Measurements from ENCODE around the gene MAP3K14. TPM values are rescaled to one million over a fixed set of nuclear protein-coding genes. Genes with fewer than 3 reads are reported as not detected.

MAP3K14 gene
- total RNA-seq, 1 experiment from 2014 or later, result 16.4 TPM

DNA sequence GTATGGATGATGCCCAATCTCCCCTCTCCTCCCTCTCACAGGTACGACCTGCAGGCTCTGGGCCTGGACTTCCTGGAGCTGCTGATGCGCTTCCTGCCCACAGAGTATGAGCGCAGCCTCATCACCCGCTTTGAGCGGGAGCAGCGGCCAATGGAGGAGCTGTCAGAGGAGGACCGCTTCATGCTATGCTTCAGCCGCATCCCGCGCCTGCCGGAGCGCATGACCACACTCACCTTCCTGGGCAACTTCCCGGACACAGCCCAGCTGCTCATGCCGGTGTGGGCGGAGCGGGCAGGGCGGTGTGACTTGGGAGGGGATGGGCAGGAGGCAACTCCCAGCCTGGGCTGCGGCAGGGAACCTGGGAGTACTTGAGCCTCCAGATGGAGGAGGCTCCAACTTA, 73.1 kb downstream of the MAP3K14 start:
- no peaks in the 10 kb centered on the region for H3K27me3 ChIP-seq (ENCODE audit: insufficient read depth, low read length)
- H3K4me1 ChIP-seq (ENCODE audit: control insufficient read depth in 1 of 2, insufficient read depth in 2 of 2, low read length in 2 of 2), result peaks cover 9 to 14% of the 10 kb centered on the region in 2 experiments; a peak in 3 of 4 replicates
- DNase-seq (ENCODE audit: low read depth, low spot score) (no peak), ATAC-seq (no peak)
- H2AFZ ChIP-seq (ENCODE audit: low read depth, low read length, poor library complexity, severe bottlenecking), result no peak overlapping the region
- peaks cover 5% of the 10 kb centered on the region; the same call in 1 of the 2 replicates for H3K79me2 ChIP-seq (ENCODE audit: insufficient read depth, low read length)
- no peaks in the 10 kb centered on the region for H4K20me1 ChIP-seq (ENCODE audit: insufficient read depth)
- intact Hi-C loops (cut with micrococcal nuclease), result no loop called here
- ChIA-PET POLR2A (no interaction called here), RAD21 (ENCODE audit: low non-redundant PET in 1 of 2, low total read pairs in 2 of 2, uncharacterized antibody in 2 of 2, unreplicated experiment in 2 of 2) (no interaction called here), CTCF (no interaction called here)
- no TSS peak for BruUV-seq (replicated peaks)
- no peak overlapping the region for H3K27ac ChIP-seq (ENCODE audit: low read depth, low read length)
- TF ChIP-seq, protein P1, sequence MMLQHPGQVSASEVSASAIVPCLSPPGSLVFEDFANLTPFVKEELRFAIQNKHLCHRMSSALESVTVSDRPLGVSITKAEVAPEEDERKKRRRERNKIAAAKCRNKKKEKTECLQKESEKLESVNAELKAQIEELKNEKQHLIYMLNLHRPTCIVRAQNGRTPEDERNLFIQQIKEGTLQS (IDR thresholded peaks at IDR 0.05), result no peak
- no peak for TF ChIP-seq SRF (IDR thresholded peaks at IDR 0.05; ENCODE audit: low read depth)
- H3K4me3 ChIP-seq (replicated peaks in 1 of 2; ENCODE audit: low read depth in 1 of 2, low read length in 2 of 2), result no peak overlapping the region
- no peaks in the 10 kb centered on the region for H3K9me3 ChIP-seq (ENCODE audit: control insufficient read depth in 1 of 2, insufficient read depth in 1 of 2, low read depth in 1 of 2, low read length in 2 of 2)
- no peaks in the 10 kb centered on the region for H3K36me3 ChIP-seq (ENCODE audit: control insufficient read depth in 1 of 2, insufficient read depth in 2 of 2, low read length in 2 of 2)
- H3K9ac ChIP-seq (ENCODE audit: low read length), result no peak overlapping the region
- no peak overlapping the region for H3K4me2 ChIP-seq (ENCODE audit: low read length)
- no peaks in the 10 kb centered on the region for H3K9me2 ChIP-seq (ENCODE audit: insufficient read depth)

- H3K9ac ChIP-seq (ENCODE audit: low read length), result no peak overlapping the region
- H3K79me2 ChIP-seq (ENCODE audit: insufficient read depth, low read length), result no peaks in the 10 kb centered on the region
- ChIA-PET RAD21 (ENCODE audit: low non-redundant PET in 1 of 2, low total read pairs in 2 of 2, uncharacterized antibody in 2 of 2, unreplicated experiment in 2 of 2) (no interaction called here), POLR2A (no interaction called here), CTCF (interaction anchor here (1.4 kb wide), 1 partner anchor 10 kb away, joined by 3 read pairs; no protein-coding TSS in a partner anchor)
- DNase-seq (ENCODE audit: low read depth, low spot score) (no peak), ATAC-seq (no peak)
- intact Hi-C loops (cut with micrococcal nuclease), result no loop called here
- H3K4me3 ChIP-seq (replicated peaks in 1 of 2; ENCODE audit: low read depth in 1 of 2, low read length in 2 of 2), result no peak overlapping the region
- no TSS peak for BruUV-seq (replicated peaks)
- no peaks in the 10 kb centered on the region for H3K9me3 ChIP-seq (ENCODE audit: control insufficient read depth in 1 of 2, insufficient read depth in 1 of 2, low read depth in 1 of 2, low read length in 2 of 2)
- H3K27ac ChIP-seq (ENCODE audit: low read depth, low read length), result no peak overlapping the region
- no peaks in the 10 kb centered on the region for H3K9me2 ChIP-seq (ENCODE audit: insufficient read depth)
- no peaks in the 10 kb centered on the region for H3K27me3 ChIP-seq (ENCODE audit: insufficient read depth, low read length)
- no peaks in the 10 kb centered on the region for H3K36me3 ChIP-seq (ENCODE audit: control insufficient read depth in 1 of 2, insufficient read depth in 2 of 2, low read length in 2 of 2)
- H2AFZ ChIP-seq (ENCODE audit: low read depth, low read length, poor library complexity, severe bottlenecking), result no peak overlapping the region
- no peaks in the 10 kb centered on the region for H4K20me1 ChIP-seq (ENCODE audit: insufficient read depth)
- H3K4me1 ChIP-seq (ENCODE audit: control insufficient read depth in 1 of 2, insufficient read depth in 2 of 2, low read length in 2 of 2), result peaks cover 6 to 8% of the 10 kb centered on the region in 2 experiments; a peak in 3 of 4 replicates
- H3K4me2 ChIP-seq (ENCODE audit: low read length), result no peak overlapping the region
- TF ChIP-seq EGR1 (IDR thresholded peaks at IDR 0.05; ENCODE audit: low read depth) (no peak), TCF7L2 (IDR thresholded peaks at IDR 0.05; ENCODE audit: borderline replicate concordance, extremely low read depth, insufficient read depth, insufficient read length) (no peak), CEBPB (IDR thresholded peaks at IDR 0.05; ENCODE audit: low read depth) (no peak), ELF1 (IDR thresholded peaks at IDR 0.05; ENCODE audit: borderline replicate concordance, low read depth) (no peak), JUND (IDR thresholded peaks at IDR 0.05) (no peak), ZNF274 (IDR thresholded peaks at IDR 0.05; ENCODE audit: low read depth, low read length) (no peak), SRF (IDR thresholded peaks at IDR 0.05; ENCODE audit: low read depth) (no peak), RAD21 (IDR thresholded peaks at IDR 0.05; ENCODE audit: low read depth) (no peak), SP1 (IDR thresholded peaks at IDR 0.05; ENCODE audit: low read depth) (no peak), EZH2phosphoT487 (IDR thresholded peaks at IDR 0.05; ENCODE audit: borderline replicate concordance) (no peak), YY1 (IDR thresholded peaks at IDR 0.05; ENCODE audit: extremely low read depth, insufficient replicate concordance, low read depth, low read length) (no peak), ZFX (IDR thresholded peaks at IDR 0.05) (no peak), POLR2A (IDR thresholded peaks at IDR 0.05; ENCODE audit: borderline replicate concordance, extremely low read depth, insufficient read depth, insufficient read length) (no peak)
- TF ChIP-seq, protein P2, sequence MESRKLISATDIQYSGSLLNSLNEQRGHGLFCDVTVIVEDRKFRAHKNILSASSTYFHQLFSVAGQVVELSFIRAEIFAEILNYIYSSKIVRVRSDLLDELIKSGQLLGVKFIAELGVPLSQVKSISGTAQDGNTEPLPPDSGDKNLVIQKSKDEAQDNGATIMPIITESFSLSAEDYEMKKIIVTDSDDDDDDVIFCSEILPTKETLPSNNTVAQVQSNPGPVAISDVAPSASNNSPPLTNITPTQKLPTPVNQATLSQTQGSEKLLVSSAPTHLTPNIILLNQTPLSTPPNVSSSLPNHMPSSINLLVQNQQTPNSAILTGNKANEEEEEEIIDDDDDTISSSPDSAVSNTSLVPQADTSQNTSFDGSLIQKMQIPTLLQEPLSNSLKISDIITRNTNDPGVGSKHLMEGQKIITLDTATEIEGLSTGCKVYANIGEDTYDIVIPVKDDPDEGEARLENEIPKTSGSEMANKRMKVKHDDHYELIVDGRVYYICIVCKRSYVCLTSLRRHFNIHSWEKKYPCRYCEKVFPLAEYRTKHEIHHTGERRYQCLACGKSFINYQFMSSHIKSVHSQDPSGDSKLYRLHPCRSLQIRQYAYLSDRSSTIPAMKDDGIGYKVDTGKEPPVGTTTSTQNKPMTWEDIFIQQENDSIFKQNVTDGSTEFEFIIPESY (IDR thresholded peaks at IDR 0.05; ENCODE audit: extremely low read depth, insufficient replicate concordance, low read length), result no peak
- TF ChIP-seq, protein P3, sequence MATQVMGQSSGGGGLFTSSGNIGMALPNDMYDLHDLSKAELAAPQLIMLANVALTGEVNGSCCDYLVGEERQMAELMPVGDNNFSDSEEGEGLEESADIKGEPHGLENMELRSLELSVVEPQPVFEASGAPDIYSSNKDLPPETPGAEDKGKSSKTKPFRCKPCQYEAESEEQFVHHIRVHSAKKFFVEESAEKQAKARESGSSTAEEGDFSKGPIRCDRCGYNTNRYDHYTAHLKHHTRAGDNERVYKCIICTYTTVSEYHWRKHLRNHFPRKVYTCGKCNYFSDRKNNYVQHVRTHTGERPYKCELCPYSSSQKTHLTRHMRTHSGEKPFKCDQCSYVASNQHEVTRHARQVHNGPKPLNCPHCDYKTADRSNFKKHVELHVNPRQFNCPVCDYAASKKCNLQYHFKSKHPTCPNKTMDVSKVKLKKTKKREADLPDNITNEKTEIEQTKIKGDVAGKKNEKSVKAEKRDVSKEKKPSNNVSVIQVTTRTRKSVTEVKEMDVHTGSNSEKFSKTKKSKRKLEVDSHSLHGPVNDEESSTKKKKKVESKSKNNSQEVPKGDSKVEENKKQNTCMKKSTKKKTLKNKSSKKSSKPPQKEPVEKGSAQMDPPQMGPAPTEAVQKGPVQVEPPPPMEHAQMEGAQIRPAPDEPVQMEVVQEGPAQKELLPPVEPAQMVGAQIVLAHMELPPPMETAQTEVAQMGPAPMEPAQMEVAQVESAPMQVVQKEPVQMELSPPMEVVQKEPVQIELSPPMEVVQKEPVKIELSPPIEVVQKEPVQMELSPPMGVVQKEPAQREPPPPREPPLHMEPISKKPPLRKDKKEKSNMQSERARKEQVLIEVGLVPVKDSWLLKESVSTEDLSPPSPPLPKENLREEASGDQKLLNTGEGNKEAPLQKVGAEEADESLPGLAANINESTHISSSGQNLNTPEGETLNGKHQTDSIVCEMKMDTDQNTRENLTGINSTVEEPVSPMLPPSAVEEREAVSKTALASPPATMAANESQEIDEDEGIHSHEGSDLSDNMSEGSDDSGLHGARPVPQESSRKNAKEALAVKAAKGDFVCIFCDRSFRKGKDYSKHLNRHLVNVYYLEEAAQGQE (IDR thresholded peaks at IDR 0.05; ENCODE audit: low read depth), result no peak
- TF ChIP-seq, protein P1 (IDR thresholded peaks at IDR 0.05), result no peak
Observed at GRCh38 chr17:45242029-45242414, 74.8 kb downstream of the MAP3K14 start.

Data from HCT116 (cell line).